Aortic smooth muscle cell (primary cell): ENCODE measurements around the gene SLC25A18. TPM values are rescaled to one million over a fixed set of nuclear protein-coding genes. Genes with fewer than 3 reads are reported as not detected.

Experiments used
- total RNA-seq: library from RNA; depleted of rRNA; stranded (reverse); fragments of >200 nt; gene quantifications from 2 replicates; pipeline ENCODE4 v1.2.3, GENCODE V29; 2014

SLC25A18 gene, protein sequence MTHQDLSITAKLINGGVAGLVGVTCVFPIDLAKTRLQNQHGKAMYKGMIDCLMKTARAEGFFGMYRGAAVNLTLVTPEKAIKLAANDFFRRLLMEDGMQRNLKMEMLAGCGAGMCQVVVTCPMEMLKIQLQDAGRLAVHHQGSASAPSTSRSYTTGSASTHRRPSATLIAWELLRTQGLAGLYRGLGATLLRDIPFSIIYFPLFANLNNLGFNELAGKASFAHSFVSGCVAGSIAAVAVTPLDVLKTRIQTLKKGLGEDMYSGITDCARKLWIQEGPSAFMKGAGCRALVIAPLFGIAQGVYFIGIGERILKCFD
- not detected in 2 replicates for total RNA-seq

DNA sequence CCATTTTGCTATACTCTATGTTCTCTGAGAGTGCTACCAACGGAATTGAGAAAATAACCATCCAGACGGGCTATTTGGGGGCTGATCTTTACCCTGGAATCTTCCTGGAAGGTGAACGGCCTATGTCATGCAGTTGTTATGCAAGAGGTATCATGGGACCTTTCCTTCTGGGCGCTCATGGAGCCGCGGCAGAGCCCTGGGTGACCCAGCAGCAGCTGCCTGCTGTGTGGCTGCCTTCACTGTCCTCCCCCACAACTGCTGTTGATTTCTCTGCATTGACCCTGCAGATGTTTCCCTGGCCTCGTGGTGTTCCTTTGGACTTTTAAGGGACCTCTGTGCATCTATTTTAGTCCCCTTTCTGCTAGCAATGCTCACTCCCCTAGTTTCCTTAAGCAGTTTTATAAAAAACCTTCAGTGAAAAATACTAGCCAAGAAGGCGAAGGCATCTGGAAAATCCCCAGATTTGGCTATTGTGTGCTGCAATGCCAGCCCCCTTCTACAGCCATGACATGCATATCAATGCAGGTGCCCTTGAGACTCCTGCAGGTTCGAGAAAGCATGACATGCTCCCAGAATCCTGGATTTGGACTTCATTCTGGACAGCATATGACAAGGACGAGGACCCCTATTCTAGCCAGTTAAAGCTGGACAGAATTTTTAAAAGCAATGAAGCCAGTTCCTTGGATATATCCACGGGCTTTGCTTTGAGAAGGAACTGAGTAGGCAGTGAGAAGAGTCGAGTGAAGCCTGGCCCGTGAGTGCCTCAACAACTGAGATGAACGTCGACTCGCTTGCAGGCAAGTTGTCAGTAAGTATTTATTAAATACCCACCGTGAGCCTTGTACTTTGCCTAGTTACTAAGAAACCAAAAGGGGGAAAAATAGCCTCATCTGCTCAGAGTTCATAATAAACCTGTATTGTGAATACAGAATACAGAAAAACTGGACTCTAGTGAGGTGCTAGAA, at the start of gene SLC25A18:
Gene SLC25A18 (plus strand): TSS at position 593 of the 965 bp plus-strand sequence. CDS start 16,447 bp downstream, outside the sequence.

DNA sequence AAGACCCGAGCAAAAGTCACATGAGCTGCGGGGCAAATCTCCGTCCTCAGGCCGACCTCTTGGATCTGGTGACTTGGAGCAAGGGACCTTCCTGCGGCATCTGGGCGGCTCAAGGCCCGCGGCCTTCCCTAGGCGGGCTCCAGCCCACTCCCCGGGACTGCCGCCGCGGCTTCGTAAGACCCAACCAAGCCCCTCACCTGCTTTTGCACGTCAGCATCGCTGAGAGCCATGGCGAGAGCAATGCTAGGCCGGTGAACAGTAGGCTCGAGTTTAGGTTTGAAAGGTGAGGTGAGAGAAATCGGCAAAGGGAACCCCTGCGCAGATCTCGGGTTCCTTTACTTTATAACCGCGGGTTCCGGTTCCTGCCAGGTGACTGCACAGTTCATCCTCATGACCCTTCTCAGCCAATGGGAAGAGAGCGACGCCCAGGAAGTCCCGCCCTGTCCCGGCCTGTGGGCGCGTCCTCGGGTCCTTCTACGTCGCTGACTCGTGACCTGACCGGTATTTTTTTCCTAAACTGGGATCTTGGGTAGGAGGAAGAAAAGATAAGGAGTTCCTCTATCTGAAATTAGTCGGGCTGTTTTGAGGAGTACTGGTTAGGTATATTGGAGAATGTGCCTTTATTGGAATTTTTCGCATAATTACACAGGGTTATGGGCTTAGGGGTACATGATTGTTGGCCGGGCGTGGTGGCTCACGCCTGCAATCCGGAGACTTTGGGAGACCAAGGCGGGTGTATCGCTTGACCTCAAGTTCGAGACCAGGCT, 65.3 kb downstream of the SLC25A18 start, which contains the start of gene ATP6V1E1:
Gene ATP6V1E1 (minus strand): TSS at position 344 of the 767 bp plus-strand sequence. CDS start 114 bp downstream, at position 230.

DNA sequence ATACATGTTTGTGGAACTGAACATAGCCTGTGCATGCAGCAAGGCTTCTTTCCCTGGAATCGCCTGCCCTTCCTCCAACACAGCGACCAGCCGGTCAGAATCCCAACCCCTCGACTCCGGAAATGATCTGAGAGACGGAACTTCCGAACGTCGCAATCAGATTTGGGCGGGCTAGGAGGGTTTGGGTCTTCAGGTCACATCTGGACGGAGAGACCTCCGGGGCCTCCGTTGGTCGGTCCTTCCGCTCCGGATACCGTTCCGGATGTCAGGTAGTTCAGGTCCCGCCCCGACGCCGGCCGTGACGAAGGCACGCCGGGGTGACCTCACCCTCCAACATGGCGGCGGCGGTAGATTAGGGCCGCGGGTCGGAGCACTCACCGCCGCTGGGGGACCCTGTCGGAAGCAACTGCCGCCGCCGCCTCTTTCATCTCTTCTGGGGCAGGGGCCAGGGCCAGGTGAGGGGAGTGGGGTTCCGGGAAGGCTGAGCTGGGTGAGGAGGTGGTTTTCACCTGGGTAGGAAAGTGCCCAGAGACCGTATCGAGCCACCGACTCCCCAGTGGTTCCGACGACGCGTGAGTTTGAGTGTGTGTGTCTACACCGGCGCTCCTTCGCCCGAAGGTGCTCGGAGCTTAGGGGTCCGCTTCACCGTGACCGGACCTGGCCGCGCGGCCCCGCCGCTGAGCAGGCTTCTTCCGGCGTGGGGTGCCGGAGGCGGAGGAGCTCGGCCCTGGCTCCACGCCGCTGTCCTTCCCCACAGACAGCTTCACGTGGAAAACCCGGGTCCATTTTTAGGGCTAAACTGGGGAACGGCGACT, 75.3 kb downstream of the SLC25A18 start, which contains the start of gene BCL2L13:
Gene BCL2L13 (plus strand): TSS at position 326 of the 815 bp plus-strand sequence. CDS start 16,955 bp downstream, outside the sequence.

Other genes with a start within 250 kb of the SLC25A18 start
- under 0.01 TPM in 2 replicates for gene CECR2, start 194.0 kb upstream of the SLC25A18 start, total RNA-seq
- gene ATP6V1E1, start 65.3 kb downstream of the SLC25A18 start, total RNA-seq: 219 and 223 TPM in 2 replicates
- 56.5 and 58.9 TPM in 2 replicates for gene BCL2L13, start 75.3 kb downstream of the SLC25A18 start, total RNA-seq
- gene BID, start 211.0 kb downstream of the SLC25A18 start, total RNA-seq: 5.7 and 12.7 TPM in 2 replicates